GM12878 (cell line): ENCODE measurements around the gene HMBS. TPM values are rescaled to one million over a fixed set of nuclear protein-coding genes. Genes with fewer than 3 reads are reported as not detected.

Source experiments
- ATAC-seq: fragments of 200-7000 bp; cut with Tn5 transposase; 3 replicates; pipeline ENCODE4 v1.9.1; 2020; ENCODE audit warnings: mild to moderate bottlenecking, moderate library complexity
- BruUV-seq: library from RNA; stranded (reverse); fragments of 400-500 nt; replicated peaks from 2 replicates; lab custom pipeline; 2021; lab: Mats Ljungman, UMichigan
- CTCF ChIA-PET: fragments of 300-600 bp; sonication (Branson Sonifier 250); formaldehyde crosslinking; extraction: SDS; loops from one replicate; lab custom pipeline; 2021; ENCODE audit warnings: inconsistent platforms; lab: Yijun Ruan, JAX
- POLR2A ChIA-PET: fragments of 350-600 bp; formaldehyde crosslinking; extraction: SDS; loops from one replicate; lab custom pipeline; 2021; ENCODE audit warnings: inconsistent platforms; lab: Charles Lee
- RAD21 ChIA-PET: fragments of 300-600 bp; sonication (Branson Sonifier 250); formaldehyde crosslinking; loops from one replicate; lab custom pipeline; 2023; ENCODE audit warnings: antibody characterized with exemption; ENCODE audit not compliant: unreplicated experiment; lab: Charles Lee
- SMC1A ChIA-PET: fragments of 300-600 bp; sonication (Branson Sonifier 250); formaldehyde crosslinking; loops from one replicate; lab custom pipeline; 2023; ENCODE audit not compliant: unreplicated experiment, uncharacterized antibody; lab: Charles Lee
- DNase-seq: peaks from one replicate; pipeline ENCODE4 v3.0.0-alpha.2; 2011; ENCODE audit warnings: low read depth, low spot score
- FAIRE-seq: peaks from 3 replicates; lab custom pipeline; 2011; peaks lifted over from hg19 to GRCh38; lab: Jason Lieb, UNC
- H2AFZ ChIP-seq: 2 replicates; pipeline ENCODE4 v1.6.0; 2011; ENCODE audit warnings: low read depth, low read length, control low read depth; ENCODE audit not compliant: control insufficient read depth
- H3K27ac ChIP-seq: 2 replicates; pipeline ENCODE4 v1.5.1; 2011; ENCODE audit warnings: control low read depth; ENCODE audit not compliant: control insufficient read depth, insufficient read depth
- H3K27me3 ChIP-seq, 2 experiments: replicated peaks in 1 of 2; 2 replicates each; pipeline versions ENCODE4 v1.6.0 to v1.6.1; 2011; ENCODE audit warnings: low read length in 1 of 2; ENCODE audit not compliant: control insufficient read depth in 2 of 2, insufficient read depth in 2 of 2
- H3K36me3 ChIP-seq, 2 experiments: 2 replicates each; pipeline ENCODE4 v1.5.1; 2011; ENCODE audit warnings: low read length in 1 of 2; ENCODE audit not compliant: control insufficient read depth in 2 of 2, insufficient read depth in 2 of 2
- H3K4me1 ChIP-seq: 2 replicates; pipeline ENCODE4 v1.6.1; 2011; ENCODE audit warnings: mild to moderate bottlenecking, low read length, moderate library complexity, mixed read lengths; ENCODE audit not compliant: control insufficient read depth, insufficient read depth
- H3K4me2 ChIP-seq: 2 replicates; pipeline ENCODE4 v1.6.0; 2011; ENCODE audit warnings: control low read depth; ENCODE audit not compliant: control insufficient read depth, insufficient read depth
- H3K4me3 ChIP-seq: fragments of 200-600 bp; sonication (generic); 2 replicates; pipeline ENCODE4 v1.5.1; 2016
- H3K79me2 ChIP-seq: 2 replicates; pipeline ENCODE4 v1.6.0; 2011; ENCODE audit warnings: low read length; ENCODE audit not compliant: control insufficient read depth, insufficient read depth
- H3K9ac ChIP-seq: 2 replicates; pipeline ENCODE4 v1.8.0; 2011; ENCODE audit warnings: low read length, control low read depth, mixed read lengths; ENCODE audit not compliant: control insufficient read depth, insufficient read depth
- H3K9me3 ChIP-seq: replicated peaks from 3 replicates; pipeline ENCODE4 v1.5.1; 2011; ENCODE audit warnings: mild to moderate bottlenecking, low read length; ENCODE audit not compliant: control insufficient read depth, insufficient read depth
- H4K20me1 ChIP-seq: 2 replicates; pipeline ENCODE4 v1.6.0; 2011; ENCODE audit not compliant: control insufficient read depth, insufficient read depth
- CEBPZ ChIP-seq: fragments of 150-350 bp; IDR thresholded peaks from 2 replicates; pipeline ENCODE4 v1.6.1; 2016; ENCODE audit warnings: low read depth, low read length
- FOXM1 ChIP-seq: IDR thresholded peaks from 2 replicates; pipeline ENCODE4 v1.6.1; 2012; ENCODE audit warnings: low read depth, mild to moderate bottlenecking, inconsistent platforms, low read length, moderate library complexity
- MLLT1 ChIP-seq: fragments of 450-650 bp; IDR thresholded peaks from 2 replicates; pipeline ENCODE4 v1.6.1; 2016; ENCODE audit warnings: mild to moderate bottlenecking
- TCF3 ChIP-seq: IDR thresholded peaks from 2 replicates; pipeline ENCODE4 v1.6.1; 2012; ENCODE audit warnings: low read depth, mild to moderate bottlenecking, low read length, borderline replicate concordance; ENCODE audit not compliant: insufficient read depth
- WGBS: methylation state at CpG from one replicate; pipeline ENCODE4 v1.1.6; 2016; ENCODE audit warnings: low lambda C conversion rate; ENCODE audit not compliant: insufficient replicate concordance, insufficient coverage; ENCODE audit errors: missing lambda C conversion rate; 5-methylcytosine and 5-hydroxymethylcytosine counted together
- in situ Hi-C: fragments of 300-500 bp; cut with MboI; formaldehyde crosslinking; loops from 9 replicates; pipeline ENCODE4 v1.14.3; 2018; ENCODE audit warnings: mixed read lengths
- intact Hi-C: fragments of 100-400 bp; cut with micrococcal nuclease; formaldehyde crosslinking; loops from one replicate; pipeline ENCODE4 v1.14.2; 2022; ENCODE audit not compliant: unreplicated experiment
- polyA plus RNA-seq, 11 experiments: library from polyadenylated mRNA; depleted of rRNA in 4 of 11; unstranded in 6 of 11; stranded (reverse) in 5 of 11; fragments of >200 nt; fragmentation: Nextera tagmentation in 4 of 11; fragmentation: Illumina TruSeq in 1 of 11; extraction: Ambion mirVana in 4 of 11; extraction: Trizol in 1 of 11; gene quantifications; 1 replicate in 1 of 11; 2 replicates in 10 of 11; pipeline versions ENCODE4 v1.2.1 to v1.2.3, GENCODE V29; 2011 to 2016; ENCODE audit warnings: inconsistent platforms in 2 of 11, missing spikeins in 2 of 11, low read depth in 1 of 11
- total RNA-seq, 4 experiments: library from RNA; depleted of rRNA in 3 of 4; stranded (reverse); fragments of >200 nt in 3 of 4; fragmentation: Illumina TruSeq in 1 of 4; extraction: Trizol in 1 of 4; gene quantifications; 2 replicates each; pipeline versions ENCODE4 v1.2.1 to v1.2.3, GENCODE V29; 2013 to 2021

HMBS gene
- total and polyA plus RNA-seq, 10 of the 15 experiments (the other 5 are each of a cell fraction or from before 2014, with no cell fraction given), result 17.7 to 96.7 (median 49.7) TPM

GRCh38 chr11:119120639-119121007, 35.9 kb downstream of the HMBS start:
- peaks cover 0 to 4% of the 10 kb centered on the region in 2 experiments; a peak in 3 of 4 replicates for H3K36me3 ChIP-seq
- no peak for DNase-seq
- TSS peak; percentile 98 for BruUV-seq
- SMC1A ChIA-PET, result interaction anchor here (1.0 to 5.0 kb wide), 6 partner anchors 11 to 203 kb away, joined by 3 to 32 read pairs (median 3); partner anchors contain the start of gene DPAGT1
- no peak for TF ChIP-seq TCF3
- no peak for TF ChIP-seq FOXM1
- no peak for TF ChIP-seq CEBPZ
- TF ChIP-seq MLLT1, result 0 out of 2 replicates have a peak, but pooled peaks have one; percentile 61
- TF ChIP-seq, all 136 proteins: peak for 1
- Histone ChIP-seq H3K4me3 (peak overlapping the region; percentile 56), H3K4me2 (peak overlapping the region; percentile 90), H3K27me3 (no peaks in the 10 kb centered on the region), H3K4me1 (peaks cover 13% of the 10 kb centered on the region), H4K20me1 (no peaks in the 10 kb centered on the region), H3K9ac (peak overlapping the region; percentile 72), H3K9me3 (no peaks in the 10 kb centered on the region), H2AFZ (peak overlapping the region; percentile 88), H3K79me2 (peaks cover 21% of the 10 kb centered on the region), H3K27ac (peak overlapping the region; percentile 65)
- POLR2A ChIA-PET, result interaction anchor here (0.5 to 6.9 kb wide), 10 partner anchors 11 to 191 kb away, joined by 3 to 76 read pairs (median 5); partner anchors contain the start of genes C2CD2L, CENATAC, HMBS and HYOU1
- CTCF ChIA-PET, result interaction anchor here (0.7 to 2.2 kb wide), 8 partner anchors 9 to 201 kb away, joined by 3 to 8 read pairs (median 5); a partner anchor contains a TSS
- in situ Hi-C loops, result no loop called here
- ATAC-seq (no peak), FAIRE-seq (no peak)
- RAD21 ChIA-PET, result interaction anchor here (1.1 to 2.6 kb wide), 6 partner anchors 11 to 329 kb away, joined by 3 to 22 read pairs (median 6); partner anchors contain the start of genes C2CD2L, DDX6, DPAGT1 and HMBS
- 15% methylated on average over 5 of the region's 5 CpGs for WGBS
- intact Hi-C loops, result no loop called here
